Common myeloid progenitor, CD34-positive (primary cell): ENCODE results near the gene BBLN.

Source experiments
- CTCF ChIA-PET: fragments of 350-600 bp; sonication (Branson Sonifier 250); formaldehyde crosslinking; loops from one replicate; lab custom pipeline; 2021; ENCODE audit warnings: antibody characterized with exemption; lab: Charles Lee
- POLR2A ChIA-PET: fragments of 350-600 bp; sonication (Branson Sonifier 250); formaldehyde crosslinking; loops from one replicate; lab custom pipeline; 2021; ENCODE audit warnings: antibody characterized with exemption; lab: Charles Lee
- DNase-seq, 3 donors: peaks; one replicate each; pipeline versions ENCODE4 v3.0.0 to v3.0.0-alpha.2; 2013
- H3K27ac ChIP-seq, 2 experiments: 1 replicate in 1 of 2; 2 replicates in 1 of 2; pipeline ENCODE4 v1.7.0; 2013; ENCODE audit warnings: inconsistent platforms in 2 of 2, low read length in 2 of 2, mild to moderate bottlenecking in 2 of 2, low read depth in 1 of 2, moderate library complexity in 1 of 2; ENCODE audit not compliant: severe bottlenecking in 2 of 2, insufficient read depth in 1 of 2, poor library complexity in 1 of 2
- H3K27me3 ChIP-seq, 5 experiments: replicated peaks in 2 of 5; 1 replicate in 3 of 5; 2 replicates in 2 of 5; pipeline versions ENCODE4 v1.6.1 to v1.7.0; 2013; ENCODE audit warnings: low read length in 4 of 5, mild to moderate bottlenecking in 2 of 5, moderate library complexity in 2 of 5, inconsistent platforms in 1 of 5; ENCODE audit not compliant: insufficient read depth in 5 of 5, control insufficient read depth in 4 of 5
- H3K36me3 ChIP-seq, 4 experiments: 1 replicate in 2 of 4; 2 replicates in 2 of 4; pipeline versions ENCODE4 v1.6.1 to v1.7.0; 2013; ENCODE audit warnings: low read length in 3 of 4, control low read depth in 1 of 4, mild to moderate bottlenecking in 1 of 4; ENCODE audit not compliant: control insufficient read depth in 4 of 4, insufficient read depth in 4 of 4
- H3K4me1 ChIP-seq, 4 experiments: 1 replicate in 3 of 4; 2 replicates in 1 of 4; pipeline versions ENCODE4 v1.6.1 to v1.7.1; 2013; ENCODE audit warnings: low read length in 3 of 4, mild to moderate bottlenecking in 3 of 4, control low read depth in 1 of 4, inconsistent platforms in 1 of 4, moderate library complexity in 1 of 4; ENCODE audit not compliant: control insufficient read depth in 4 of 4, insufficient read depth in 4 of 4; ENCODE audit errors: control extremely low read depth in 1 of 4
- H3K4me3 ChIP-seq, 7 experiments: 1 replicate in 4 of 7; 2 replicates in 3 of 7; pipeline versions ENCODE4 v1.5.1 to v1.7.0; 2013; ENCODE audit warnings: mild to moderate bottlenecking in 7 of 7, low read length in 6 of 7, moderate library complexity in 6 of 7, inconsistent platforms in 2 of 7, low read depth in 2 of 7, control low read depth in 1 of 7; ENCODE audit not compliant: insufficient read depth in 4 of 7, control insufficient read depth in 1 of 7; ENCODE audit errors: extremely low read depth in 1 of 7
- H3K9me3 ChIP-seq, 5 experiments: 1 replicate in 4 of 5; 2 replicates in 1 of 5; pipeline versions ENCODE4 v1.6.1 to v1.7.1; 2013; ENCODE audit warnings: low read length in 4 of 5, mild to moderate bottlenecking in 2 of 5, inconsistent platforms in 1 of 5, low read depth in 1 of 5, moderate library complexity in 1 of 5; ENCODE audit not compliant: control insufficient read depth in 4 of 5, insufficient read depth in 2 of 5; ENCODE audit errors: control extremely low read depth in 1 of 5
- WGBS: methylation state at CpG from one replicate; pipeline ENCODE4 v1.1.5; 2013; ENCODE audit not compliant: insufficient coverage; 5-methylcytosine and 5-hydroxymethylcytosine counted together

BBLN gene

GRCh38 chr9:128169492-128169891 is 9.4 kb downstream of the BBLN start:
- CTCF ChIA-PET, result interaction anchor here (0.6 to 1.2 kb wide), 2 partner anchors 12 to 14 kb away, joined by 3 to 4 read pairs; no protein-coding TSS in a partner anchor
- POLR2A ChIA-PET, result no interaction called here
- no peaks in the 10 kb centered on the region for H3K9me3 ChIP-seq
- WGBS, result 96% methylated on average over 7 of the region's 8 CpGs
- no peaks in the 10 kb centered on the region for H3K27me3 ChIP-seq
- no peaks in the 10 kb centered on the region for H3K4me1 ChIP-seq
- H3K27ac ChIP-seq, result no peak overlapping the region
- H3K36me3 ChIP-seq, result peaks cover 9 to 61% (median 38%) of the 10 kb centered on the region in 4 experiments
- no peak overlapping the region for H3K4me3 ChIP-seq
- no peak for DNase-seq

- no peaks in the 10 kb centered on the region for H3K27me3 ChIP-seq
- no peaks in the 10 kb centered on the region for H3K4me1 ChIP-seq
- WGBS, result 100% methylated on average over 5 of the region's 8 CpGs
- H3K36me3 ChIP-seq, result peaks cover 9 to 61% (median 37%) of the 10 kb centered on the region in 4 experiments
- H3K4me3 ChIP-seq, result no peak overlapping the region
- POLR2A ChIA-PET, result no interaction called here
- no peak for DNase-seq
- CTCF ChIA-PET, result interaction anchor here (1.0 to 1.2 kb wide), 2 partner anchors 9 to 14 kb away, joined by 3 to 4 read pairs; no protein-coding TSS in a partner anchor
- H3K27ac ChIP-seq, result no peak overlapping the region
- no peaks in the 10 kb centered on the region for H3K9me3 ChIP-seq
Observed at GRCh38 chr9:128169925-128170324, 9.9 kb downstream of the BBLN start.

- 100% methylated on average over 1 of the region's 4 CpGs for WGBS
- Histone ChIP-seq H3K4me1 (no peaks in the 10 kb centered on the region), H3K4me3 (no peak overlapping the region), H3K27me3 (no peaks in the 10 kb centered on the region), H3K36me3 (peaks cover 12 to 68% (median 42%) of the 10 kb centered on the region in 4 experiments), H3K27ac (no peak overlapping the region), H3K9me3 (peaks cover 0 to 6% (median 4%) of the 10 kb centered on the region in 5 experiments)
- POLR2A ChIA-PET, result no interaction called here
- CTCF ChIA-PET, result interaction anchor here (1.6 kb wide), 1 partner anchor 9 kb away, joined by 8 read pairs; no protein-coding TSS in a partner anchor
- DNase-seq, result no peak
Observed at GRCh38 chr9:128174062-128174461, 14.0 kb downstream of the BBLN start.

GRCh38 chr9:128175102-128175563 is 15.1 kb downstream of the BBLN start:
- no peak for DNase-seq
- Histone ChIP-seq H3K27me3 (no peaks in the 10 kb centered on the region), H3K4me1 (no peaks in the 10 kb centered on the region), H3K9me3 (peaks cover 0 to 14% (median 11%) of the 10 kb centered on the region in 5 experiments), H3K27ac (no peak overlapping the region), H3K36me3 (peaks cover 12 to 68% (median 43%) of the 10 kb centered on the region in 4 experiments), H3K4me3 (no peak overlapping the region)
- 91% methylated on average over 8 of the region's 8 CpGs for WGBS
- ChIA-PET CTCF (interaction anchor here (1.1 to 1.6 kb wide), 3 partner anchors 8 to 15 kb away, joined by 3 to 8 read pairs (median 3); no protein-coding TSS in a partner anchor), POLR2A (no interaction called here)

GRCh38 chr9:128175726-128176125 is 15.7 kb downstream of the BBLN start:
- no peaks in the 10 kb centered on the region for H3K27me3 ChIP-seq
- peaks cover 12 to 70% (median 47%) of the 10 kb centered on the region in 4 experiments for H3K36me3 ChIP-seq
- CTCF ChIA-PET, result interaction anchor here (1.1 kb wide), 2 partner anchors 10 to 14 kb away, joined by 3 read pairs; no protein-coding TSS in a partner anchor
- peaks cover 0 to 16% (median 13%) of the 10 kb centered on the region in 5 experiments for H3K9me3 ChIP-seq
- POLR2A ChIA-PET, result no interaction called here
- H3K4me3 ChIP-seq, result no peak overlapping the region
- H3K4me1 ChIP-seq, result no peaks in the 10 kb centered on the region
- H3K27ac ChIP-seq, result no peak overlapping the region
- no peak for DNase-seq
- 100% methylated on average over 2 of the region's 2 CpGs for WGBS

- WGBS, result 93% methylated on average over 9 of the region's 11 CpGs
- H3K4me3 ChIP-seq, result no peak overlapping the region
- DNase-seq, result no peak
- POLR2A ChIA-PET, result no interaction called here
- peaks cover 0 to 16% (median 13%) of the 10 kb centered on the region in 5 experiments for H3K9me3 ChIP-seq
- no peaks in the 10 kb centered on the region for H3K4me1 ChIP-seq
- CTCF ChIA-PET, result no interaction called here
- H3K27ac ChIP-seq, result no peak overlapping the region
- no peaks in the 10 kb centered on the region for H3K27me3 ChIP-seq
- H3K36me3 ChIP-seq, result peaks cover 15 to 81% (median 57%) of the 10 kb centered on the region in 4 experiments
Observed at GRCh38 chr9:128178806-128179431, 18.9 kb downstream of the BBLN start.

GRCh38 chr9:128180001-128180400 is 19.9 kb downstream of the BBLN start:
- H3K36me3 ChIP-seq, result peaks cover 15 to 72% (median 54%) of the 10 kb centered on the region in 4 experiments
- 96% methylated on average over 5 of the region's 8 CpGs for WGBS

More at GRCh38 chr9:128180001-128180400, 19.9 kb downstream of the BBLN start:
- ChIA-PET CTCF (no interaction called here), POLR2A (no interaction called here)
- Histone ChIP-seq H3K27ac (no peak overlapping the region), H3K9me3 (peaks cover 0 to 16% (median 13%) of the 10 kb centered on the region in 5 experiments), H3K4me3 (no peak overlapping the region), H3K27me3 (no peaks in the 10 kb centered on the region), H3K4me1 (no peaks in the 10 kb centered on the region)
- DNase-seq, result no peak
